OCI-LY7 (cell line): ENCODE data around the gene SMOC2. TPM values are rescaled to one million over a fixed set of nuclear protein-coding genes. Genes with fewer than 3 reads are reported as not detected.

Experiments used
- BruUV-seq: library from RNA; stranded (reverse); fragments of 400-500 nt; replicated peaks from 2 replicates; lab custom pipeline; 2021; lab: Mats Ljungman, UMichigan
- CTCF ChIA-PET: fragments of 300-600 bp; sonication (Branson Sonifier 250); formaldehyde crosslinking; loops from one replicate; lab custom pipeline; 2022; ENCODE audit warnings: antibody characterized with exemption; ENCODE audit not compliant: unreplicated experiment; lab: Charles Lee
- POLR2A ChIA-PET: fragments of 300-600 bp; sonication (Branson Sonifier 250); formaldehyde crosslinking; loops from one replicate; lab custom pipeline; 2022; ENCODE audit warnings: antibody characterized with exemption; lab: Charles Lee
- DNase-seq: peaks from one replicate; pipeline ENCODE4 v3.0.0-alpha.2; 2015; ENCODE audit warnings: low spot score
- H2AFZ ChIP-seq: fragments of 200-600 bp; sonication (generic), shearing (Covaris generic); 2 replicates; pipeline ENCODE4 v1.6.1; 2014; ENCODE audit warnings: mild to moderate bottlenecking, antibody characterized with exemption, low read length, moderate library complexity
- H3K27ac ChIP-seq: fragments of 200-600 bp; sonication (generic); 2 replicates; pipeline ENCODE4 v1.5.1; 2014; ENCODE audit warnings: mixed run types, low read depth, mild to moderate bottlenecking, moderate library complexity, low read length, inconsistent platforms; ENCODE audit not compliant: poor library complexity, severe bottlenecking
- H3K36me3 ChIP-seq: fragments of 200-600 bp; sonication (generic); 2 replicates; pipeline ENCODE4 v1.6.1; 2014; ENCODE audit warnings: mild to moderate bottlenecking, antibody characterized with exemption, low read length, moderate library complexity, mixed read lengths; ENCODE audit not compliant: insufficient read depth
- H3K4me1 ChIP-seq: fragments of 200-600 bp; sonication (generic); 2 replicates; pipeline ENCODE4 v1.5.1; 2014; ENCODE audit warnings: mild to moderate bottlenecking, low read length; ENCODE audit not compliant: insufficient read depth, poor library complexity, severe bottlenecking
- H3K4me2 ChIP-seq: fragments of 200-600 bp; sonication (generic); 2 replicates; pipeline ENCODE4 v1.6.1; 2014; ENCODE audit warnings: mild to moderate bottlenecking, low read length
- H3K4me3 ChIP-seq: fragments of 200-600 bp; sonication (generic); 2 replicates; pipeline ENCODE4 v1.5.1; 2014; ENCODE audit warnings: mild to moderate bottlenecking, low read depth, low read length; ENCODE audit not compliant: poor library complexity, severe bottlenecking
- H3K79me2 ChIP-seq: fragments of 200-600 bp; sonication (generic); 2 replicates; pipeline ENCODE4 v1.6.1; 2016; ENCODE audit warnings: low read depth, mild to moderate bottlenecking, low read length, moderate library complexity, mixed read lengths; ENCODE audit not compliant: insufficient read depth
- H3K9me2 ChIP-seq: fragments of 200-600 bp; sonication (generic); 2 replicates; pipeline ENCODE4 v1.6.1; 2016; ENCODE audit warnings: mild to moderate bottlenecking, low read length, mixed read lengths; ENCODE audit not compliant: insufficient read depth
- H3K9me3 ChIP-seq: fragments of 200-600 bp; sonication (generic); 2 replicates; pipeline ENCODE4 v1.6.1; 2014; ENCODE audit warnings: mild to moderate bottlenecking, mixed run types, low read length, mixed read lengths
- H4K20me1 ChIP-seq: fragments of 200-600 bp; sonication (generic); 2 replicates; pipeline ENCODE4 v1.6.1; 2014; ENCODE audit warnings: mild to moderate bottlenecking, antibody characterized with exemption, low read length, moderate library complexity, mixed read lengths; ENCODE audit not compliant: insufficient read depth
- CTCF ChIP-seq: fragments of 200-600 bp; sonication (generic); conservative IDR thresholded peaks from 2 replicates; pipeline ENCODE4 v1.5.1; 2014; ENCODE audit warnings: mild to moderate bottlenecking, antibody characterized with exemption, low read length, moderate library complexity, mixed read lengths
- EZH2phosphoT487 ChIP-seq: fragments of 200-600 bp; sonication (generic); IDR thresholded peaks from 2 replicates; pipeline ENCODE4 v1.6.1; 2018; ENCODE audit warnings: low read depth, borderline replicate concordance, mild to moderate bottlenecking, mixed run types, antibody characterized with exemption, low read length, moderate library complexity, mixed read lengths
- intact Hi-C: fragments of 100-400 bp; cut with micrococcal nuclease; formaldehyde crosslinking; loops from one replicate; pipeline ENCODE4 v1.10.0; 2022; ENCODE audit not compliant: unreplicated experiment
- total RNA-seq, 2 experiments: library from RNA; depleted of rRNA in 1 of 2; stranded (reverse); fragments of >200 nt in 1 of 2; shearing (Covaris generic) in 1 of 2; gene quantifications; 2 replicates each; pipeline ENCODE4 v1.2.3, GENCODE V29; 2014 to 2022

The SMOC2 gene
- total RNA-seq, 2 experiments from 2014 or later, result not detected

GRCh38 chr6:168394606-168395005 is 46.4 kb upstream of the SMOC2 start:
- Histone ChIP-seq H2AFZ (no peak overlapping the region), H3K79me2 (no peaks in the 10 kb centered on the region), H4K20me1 (no peaks in the 10 kb centered on the region), H3K27ac (no peak overlapping the region), H3K4me3 (no peak overlapping the region), H3K4me2 (no peak overlapping the region), H3K9me2 (no peaks in the 10 kb centered on the region), H3K36me3 (no peaks in the 10 kb centered on the region), H3K9me3 (no peaks in the 10 kb centered on the region), H3K4me1 (no peaks in the 10 kb centered on the region)
- POLR2A ChIA-PET, result no interaction called here
- CTCF ChIA-PET, result no interaction called here
- no TSS peak for BruUV-seq
- no peak for DNase-seq
- intact Hi-C loops, result no loop called here
- TF ChIP-seq CTCF (no peak), EZH2phosphoT487 (no peak)

- POLR2A ChIA-PET, result interaction anchor here (0.6 kb wide), 1 partner anchor 468 kb away, joined by 3 read pairs; no protein-coding TSS in a partner anchor
- no peak overlapping the region for H3K4me2 ChIP-seq
These were observed 45.0 kb upstream of the SMOC2 start for GRCh38 chr6:168395983-168396382.

More at GRCh38 chr6:168395983-168396382, 45.0 kb upstream of the SMOC2 start:
- intact Hi-C loops, result no loop called here
- CTCF ChIA-PET, result no interaction called here
- no peaks in the 10 kb centered on the region for H3K79me2 ChIP-seq
- no peaks in the 10 kb centered on the region for H3K9me2 ChIP-seq
- DNase-seq, result no peak
- H3K9me3 ChIP-seq, result no peaks in the 10 kb centered on the region
- no peak for TF ChIP-seq EZH2phosphoT487
- TF ChIP-seq CTCF, result no peak
- no peaks in the 10 kb centered on the region for H4K20me1 ChIP-seq
- H2AFZ ChIP-seq, result no peak overlapping the region
- H3K4me3 ChIP-seq, result no peak overlapping the region
- H3K27ac ChIP-seq, result no peak overlapping the region
- no peaks in the 10 kb centered on the region for H3K4me1 ChIP-seq
- no TSS peak for BruUV-seq
- H3K36me3 ChIP-seq, result no peaks in the 10 kb centered on the region
